Brain microvascular endothelial cell (primary cell): ENCODE data around the gene TRPT1.

Experiments
- DNase-seq: peaks from one replicate; pipeline ENCODE4 v3.0.0-alpha.2; 2020
- H3K27ac ChIP-seq: fragments of 250-450 bp; sonication (Bioruptor Pico); 2 replicates; pipeline ENCODE4 v1.5.1; 2020; ENCODE audit warnings: mild to moderate bottlenecking, moderate library complexity
- H3K27me3 ChIP-seq: fragments of 250-450 bp; sonication (Bioruptor Pico); replicated peaks from 2 replicates; pipeline ENCODE4 v1.5.1; 2020; ENCODE audit warnings: mild to moderate bottlenecking
- H3K36me3 ChIP-seq: fragments of 250-450 bp; sonication (Bioruptor Pico); replicated peaks from 2 replicates; pipeline ENCODE4 v1.5.1; 2020; ENCODE audit warnings: mild to moderate bottlenecking
- H3K4me3 ChIP-seq: 2 replicates; pipeline ENCODE4 v1.5.1; 2011; ENCODE audit warnings: low read depth, mild to moderate bottlenecking, control low read depth, low read length, moderate library complexity
- CTCF ChIP-seq: IDR thresholded peaks from 2 replicates; pipeline ENCODE4 v1.5.1; 2011; ENCODE audit warnings: low read depth, mild to moderate bottlenecking, moderate library complexity, low read length, control low read depth, inconsistent platforms; ENCODE audit errors: missing control alignments
- in situ Hi-C: cut with HindIII; loops from 2 replicates; pipeline ENCODE4 v1.10.0; 2017; ENCODE audit warnings: low sequenced_read_pairs, low pct_ligation_motif_present

The TRPT1 gene

GRCh38 chr11:64222651-64223000 is 3.4 kb downstream of the TRPT1 start:
- Histone ChIP-seq H3K27me3 (no peaks in the 10 kb centered on the region), H3K36me3 (peaks cover 8% of the 10 kb centered on the region), H3K4me3 (no peak overlapping the region), H3K27ac (no peak overlapping the region)
- DNase-seq, result no peak
- in situ Hi-C loops, result no loop called here
- no peak for TF ChIP-seq CTCF

GRCh38 chr11:64220798-64221197 is 5.2 kb downstream of the TRPT1 start:
- H3K36me3 ChIP-seq, result peaks cover 8% of the 10 kb centered on the region
- in situ Hi-C loops, result no loop called here
- no peaks in the 10 kb centered on the region for H3K27me3 ChIP-seq
- no peak for DNase-seq
- H3K27ac ChIP-seq, result no peak overlapping the region
- no peak for TF ChIP-seq CTCF
- no peak overlapping the region for H3K4me3 ChIP-seq

GRCh38 chr11:64220271-64220670 is 5.7 kb downstream of the TRPT1 start:
- no peak for DNase-seq
- TF ChIP-seq CTCF, result no peak
- Histone ChIP-seq H3K36me3 (peaks cover 8% of the 10 kb centered on the region), H3K4me3 (no peak overlapping the region), H3K27me3 (no peaks in the 10 kb centered on the region), H3K27ac (no peak overlapping the region)
- in situ Hi-C loops, result no loop called here

GRCh38 chr11:64219755-64220154 is 6.2 kb downstream of the TRPT1 start:
- no peak for DNase-seq
- H3K27me3 ChIP-seq, result no peaks in the 10 kb centered on the region
- H3K4me3 ChIP-seq, result no peak overlapping the region
- peaks cover 8% of the 10 kb centered on the region for H3K36me3 ChIP-seq
- TF ChIP-seq CTCF, result no peak
- H3K27ac ChIP-seq, result no peak overlapping the region
- in situ Hi-C loops, result no loop called here

GRCh38 chr11:64219354-64219684 is 6.7 kb downstream of the TRPT1 start:
- no peak overlapping the region for H3K4me3 ChIP-seq
- H3K27ac ChIP-seq, result no peak overlapping the region
- H3K27me3 ChIP-seq, result no peaks in the 10 kb centered on the region
- TF ChIP-seq CTCF, result no peak
- DNase-seq, result no peak
- peaks cover 8% of the 10 kb centered on the region for H3K36me3 ChIP-seq
- in situ Hi-C loops, result no loop called here

- in situ Hi-C loops, result no loop called here
These were observed 7.2 kb downstream of the TRPT1 start for GRCh38 chr11:64218628-64219353.

More at GRCh38 chr11:64218628-64219353, 7.2 kb downstream of the TRPT1 start:
- TF ChIP-seq CTCF, result no peak
- Histone ChIP-seq H3K27ac (no peak overlapping the region), H3K27me3 (no peaks in the 10 kb centered on the region), H3K4me3 (no peak overlapping the region), H3K36me3 (peaks cover 8% of the 10 kb centered on the region)
- DNase-seq, result no peak
